ENCODE data around the gene CIP2A. TPM values are rescaled to one million over a fixed set of nuclear protein-coding genes. Genes with fewer than 3 reads are reported as not detected.

Gene CIP2A
- total and polyA plus RNA-seq, 2 of the 4 experiments (the other 2 are of a cell fraction), result 8.5 to 27.8 TPM

- Histone ChIP-seq H3K9me1 (ENCODE audit: insufficient read depth, low read length) (no peaks in the 10 kb centered on the region), H3K27ac (ENCODE audit: insufficient read depth, low read length) (no peak overlapping the region), H4K20me1 (ENCODE audit: insufficient read depth, low read length) (no peaks in the 10 kb centered on the region), H3K4ac (ENCODE audit: low read depth, low read length) (no peak overlapping the region), H3K27me3 (ENCODE audit: control insufficient read depth, insufficient read depth, low read length) (peaks cover 1% of the 10 kb centered on the region; the same call in 1 of the 2 replicates), H3K56ac (ENCODE audit: extremely low read depth, insufficient read depth, low read length) (no peak overlapping the region), H3K23ac (ENCODE audit: low read depth, low read length) (no peak overlapping the region), H3K14ac (replicated peaks; ENCODE audit: low read depth, low read length) (no peak overlapping the region), H3K9me3 (ENCODE audit: control insufficient read depth, insufficient read depth, low read length) (no peaks in the 10 kb centered on the region), H3K4me1 (ENCODE audit: control insufficient read depth, insufficient read depth, low read length) (no peaks in the 10 kb centered on the region), H3K18ac (ENCODE audit: low read depth, low read length) (no peak overlapping the region), H2BK5ac (ENCODE audit: low read depth, low read length, poor library complexity, severe bottlenecking) (no peak overlapping the region), H2AK5ac (ENCODE audit: low read depth, low read length) (no peak overlapping the region), H4K5ac (ENCODE audit: low read depth, low read length) (no peak overlapping the region), H4K91ac (ENCODE audit: insufficient read depth, low read depth, low read length) (no peak overlapping the region), H3K4me3 (ENCODE audit: insufficient read depth, low read depth, low read length) (no peak overlapping the region), H3K4me2 (ENCODE audit: low read depth, low read length) (no peak overlapping the region), H3K36me3 (ENCODE audit: control insufficient read depth, insufficient read depth, low read length) (no peaks in the 10 kb centered on the region), H2BK20ac (ENCODE audit: low read depth, low read length) (no peak overlapping the region), H2AFZ (replicated peaks; ENCODE audit: low read length, poor library complexity) (no peak overlapping the region), H2AK9ac (replicated peaks; ENCODE audit: low read depth, low read length, poor library complexity) (no peak overlapping the region), H3K79me1 (ENCODE audit: low read depth in 1 of 2, low read length in 2 of 2) (no peaks in the 10 kb centered on the region), H3K9ac (ENCODE audit: low read depth, low read length) (no peak overlapping the region), H2BK15ac (ENCODE audit: low read depth, low read length) (no peak overlapping the region), H4K8ac (ENCODE audit: low read depth in 2 of 2, low read length in 2 of 2) (no peak overlapping the region), H2BK120ac (ENCODE audit: low read depth, low read length) (no peak overlapping the region)
- ATAC-seq (ENCODE audit: low read depth), result no peak
- ChIA-PET CTCF (no interaction called here), POLR2A (ENCODE audit: unreplicated experiment) (no interaction called here)
- WGBS, 2 experiments (ENCODE audit: extremely low coverage in 2 of 2, insufficient read length in 1 of 2), result 79% methylated on average over 2 of the region's 2 CpGs; no CpG with 5 or more reads in 1 of the 2 experiments
- TF ChIP-seq MAZ (IDR thresholded peaks at IDR 0.05; ENCODE audit: borderline replicate concordance, low read depth, low read length) (no peak), CEBPB (IDR thresholded peaks at IDR 0.05; ENCODE audit: low read depth, low read length) (no peak), POLR2A (IDR thresholded peaks at IDR 0.05; ENCODE audit: low read depth, low read length) (no peak), RFX5 (IDR thresholded peaks at IDR 0.05; ENCODE audit: low read depth, low read length) (no peak), FOS (IDR thresholded peaks at IDR 0.05; ENCODE audit: low read depth, low read length) (no peak), MXI1 (IDR thresholded peaks at IDR 0.05; ENCODE audit: borderline replicate concordance, low read depth, low read length) (no peak)
- TF ChIP-seq, protein P1, sequence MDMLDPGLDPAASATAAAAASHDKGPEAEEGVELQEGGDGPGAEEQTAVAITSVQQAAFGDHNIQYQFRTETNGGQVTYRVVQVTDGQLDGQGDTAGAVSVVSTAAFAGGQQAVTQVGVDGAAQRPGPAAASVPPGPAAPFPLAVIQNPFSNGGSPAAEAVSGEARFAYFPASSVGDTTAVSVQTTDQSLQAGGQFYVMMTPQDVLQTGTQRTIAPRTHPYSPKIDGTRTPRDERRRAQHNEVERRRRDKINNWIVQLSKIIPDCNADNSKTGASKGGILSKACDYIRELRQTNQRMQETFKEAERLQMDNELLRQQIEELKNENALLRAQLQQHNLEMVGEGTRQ (IDR thresholded peaks at IDR 0.05; ENCODE audit: low read depth, low read length), result no peak
- dilution Hi-C loops (cut with HindIII; ENCODE audit: low sequenced_read_pairs, unreplicated experiment) (no loop called here), in situ Hi-C loops (cut with MboI; ENCODE audit: low sequenced_read_pairs) (no loop called here), intact Hi-C loops (cut with micrococcal nuclease) (no loop called here)
- no TSS peak for BruUV-seq (replicated peaks)
- DNase-seq, result no peak
Observed at GRCh38 chr3:108516881-108517280, 72.4 kb downstream of the CIP2A start.
